ENCODE measurements around the gene KLF2. TPM values are rescaled to one million over a fixed set of nuclear protein-coding genes. Genes with fewer than 3 reads are reported as not detected.
A peak's percentile ranks its signal among the peaks of the same experiment; 100 is the strongest.

Gene KLF2
- total and polyA plus RNA-seq, 10 of the 15 experiments (the other 5 are each of a cell fraction or from before 2014, with no cell fraction given) = 0.16 to 13.7 (median 1.0) TPM

GRCh38 chr19:16370641-16371391 lies 46.2 kb downstream of the KLF2 start:
- Histone ChIP-seq H3K4me1 (ENCODE audit: control insufficient read depth, insufficient read depth, low read length) (peaks cover 67% of the 10 kb centered on the region), H3K4me3 (peak overlapping the region; percentile 3; the same call in 1 of the 2 replicates), H3K9ac (ENCODE audit: control insufficient read depth, insufficient read depth, low read length) (peak overlapping the region; percentile 60), H4K20me1 (ENCODE audit: control insufficient read depth, insufficient read depth) (no peaks in the 10 kb centered on the region), H3K36me3 (ENCODE audit: control insufficient read depth in 2 of 2, insufficient read depth in 2 of 2, low read length in 1 of 2) (peaks cover 7 to 17% of the 10 kb centered on the region in 2 experiments; a peak in 3 of 4 replicates), H3K27me3 (replicated peaks in 1 of 2; ENCODE audit: control insufficient read depth in 2 of 2, insufficient read depth in 2 of 2, low read length in 1 of 2) (no peaks in the 10 kb centered on the region), H3K9me3 (replicated peaks; ENCODE audit: control insufficient read depth, insufficient read depth, low read length) (no peaks in the 10 kb centered on the region), H3K4me2 (ENCODE audit: control insufficient read depth, insufficient read depth) (peak overlapping the region; percentile 79), H2AFZ (ENCODE audit: control insufficient read depth, low read depth, low read length) (no peak overlapping the region), H3K79me2 (ENCODE audit: control insufficient read depth, insufficient read depth, low read length) (no peaks in the 10 kb centered on the region), H3K27ac (ENCODE audit: control insufficient read depth, insufficient read depth) (peak overlapping the region; percentile 81)
- no TSS peak for BruUV-seq (replicated peaks)
- ChIA-PET SMC1A (ENCODE audit: uncharacterized antibody, unreplicated experiment) (interaction anchor here (0.9 to 2.2 kb wide), 8 partner anchors 11 to 124 kb away, joined by 4 to 22 read pairs (median 6); no protein-coding TSS in a partner anchor), RAD21 (ENCODE audit: unreplicated experiment) (interaction anchor here (0.7 to 4.4 kb wide), 7 partner anchors 12 to 113 kb away, joined by 3 to 26 read pairs (median 9); no protein-coding TSS in a partner anchor), POLR2A (interaction anchor here (0.5 to 2.0 kb wide), 8 partner anchors 12 to 122 kb away, joined by 3 to 13 read pairs (median 5); partner anchors contain the start of gene KLF2), CTCF (interaction anchor here (1.1 to 4.2 kb wide), 4 partner anchors 12 to 42 kb away, joined by 3 to 26 read pairs (median 12); no protein-coding TSS in a partner anchor)
- intact Hi-C loops (cut with micrococcal nuclease; ENCODE audit: unreplicated experiment) (loop anchor here (1.0 kb wide), 1 partner anchor 32 kb away; no protein-coding TSS in a partner anchor), in situ Hi-C loops (cut with MboI) (no loop called here)
- DNase-seq (ENCODE audit: low read depth, low spot score) (no peak), FAIRE-seq (no peak), ATAC-seq (no peak)
- TF ChIP-seq BACH1 (IDR thresholded peaks at IDR 0.05; ENCODE audit: borderline replicate concordance) = no peak
- no peak for TF ChIP-seq MTA3 (IDR thresholded peaks at IDR 0.05; ENCODE audit: borderline replicate concordance, low read length)
- TF ChIP-seq MEF2A (IDR thresholded peaks at IDR 0.05; ENCODE audit: insufficient read depth, low read depth, low read length) = no peak
- TF ChIP-seq CEBPB (IDR thresholded peaks at IDR 0.05; ENCODE audit: borderline replicate concordance in 1 of 2, low read depth in 2 of 2, low read length in 2 of 2) = no peak
- TF ChIP-seq ZNF207 (IDR thresholded peaks at IDR 0.05; ENCODE audit: borderline replicate concordance) = no peak
- TF ChIP-seq SKIL (IDR thresholded peaks at IDR 0.05; ENCODE audit: low read depth, poor library complexity, severe bottlenecking) = no peak
- TF ChIP-seq REST (IDR thresholded peaks at IDR 0.05; ENCODE audit: low read depth, low read length) = no peak
- TF ChIP-seq NR2C1 (IDR thresholded peaks at IDR 0.05) = no peak
- WGBS (ENCODE audit: insufficient coverage, insufficient replicate concordance, low lambda C conversion rate, missing lambda C conversion rate) = 56% methylated on average over 15 of the region's 15 CpGs
